Right renal pelvis (tissue), 4 donors: ENCODE results near the gene RNF227. TPM values are rescaled to one million over a fixed set of nuclear protein-coding genes. Genes with fewer than 3 reads are reported as not detected.

Source experiments
- DNase-seq, 4 donors: peaks; one replicate each; pipeline ENCODE4 v3.0.0-alpha.2; 2013; ENCODE audit warnings: low read depth in 4 of 4, low spot score in 3 of 4, missing footprints in 1 of 4
- polyA plus RNA-seq, 4 donors: library from polyadenylated mRNA; unstranded; fragments of 120-200 nt; gene quantifications; one replicate each; pipeline ENCODE4 v1.2.1, GENCODE V29; 2013; ENCODE audit not compliant: insufficient read length in 4 of 4

RNF227 gene
- polyA plus RNA-seq, 4 donors, result 4.4 to 5.7 (median 4.6) TPM

DNA sequence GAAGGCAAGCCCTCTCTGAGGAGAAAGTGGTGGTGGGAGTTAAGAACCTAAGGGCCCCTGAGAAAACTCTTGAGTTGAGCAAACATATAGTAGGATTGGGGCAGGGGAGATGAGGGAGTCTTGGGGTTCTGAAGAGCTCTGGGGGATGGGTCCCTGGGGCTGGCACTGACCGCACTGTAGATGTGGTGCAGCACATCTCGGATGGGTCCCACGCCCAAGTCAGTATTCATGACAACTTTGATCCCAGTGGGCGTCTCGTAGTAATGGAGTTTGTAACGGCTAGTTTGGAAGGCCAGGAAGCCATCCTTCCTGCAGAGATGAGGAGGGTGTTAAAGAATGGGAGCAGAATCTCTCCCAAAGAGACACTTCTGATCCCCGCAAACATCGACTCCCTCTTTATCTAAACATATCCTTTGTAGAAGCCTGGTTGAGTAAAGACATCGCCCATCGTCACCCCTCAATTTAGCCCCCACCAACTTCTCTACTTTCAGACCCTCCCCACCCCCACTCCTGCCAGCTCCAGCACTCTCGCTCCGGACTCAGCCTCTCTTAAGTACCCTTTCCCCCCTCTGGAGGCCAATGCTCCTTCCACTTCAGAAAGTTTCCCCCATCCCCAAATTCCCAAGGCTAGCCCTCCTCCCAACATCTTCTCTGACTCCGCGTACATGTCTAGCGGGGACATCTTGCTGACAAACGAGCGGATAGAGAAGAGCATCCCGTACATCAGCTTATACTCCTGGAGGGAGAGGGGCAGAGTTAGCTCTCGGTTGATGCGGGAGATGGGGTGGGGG, 14.9 kb upstream of the RNF227 start:
- DNase-seq, result no peak

GRCh38 chr17:7929158-7930023, 13.3 kb upstream of the RNF227 start, which contains the start of gene KCNAB3:
KCNAB3 (minus strand) TSS chr17:7929856; CDS start chr17:7929435, 421 bp downstream.
- peak in 3 of 4 donors; percentile 38 to 58 (median 52) for DNase-seq

GRCh38 chr17:7927596-7927995, 11.5 kb upstream of the RNF227 start:
- DNase-seq, result no peak

DNA sequence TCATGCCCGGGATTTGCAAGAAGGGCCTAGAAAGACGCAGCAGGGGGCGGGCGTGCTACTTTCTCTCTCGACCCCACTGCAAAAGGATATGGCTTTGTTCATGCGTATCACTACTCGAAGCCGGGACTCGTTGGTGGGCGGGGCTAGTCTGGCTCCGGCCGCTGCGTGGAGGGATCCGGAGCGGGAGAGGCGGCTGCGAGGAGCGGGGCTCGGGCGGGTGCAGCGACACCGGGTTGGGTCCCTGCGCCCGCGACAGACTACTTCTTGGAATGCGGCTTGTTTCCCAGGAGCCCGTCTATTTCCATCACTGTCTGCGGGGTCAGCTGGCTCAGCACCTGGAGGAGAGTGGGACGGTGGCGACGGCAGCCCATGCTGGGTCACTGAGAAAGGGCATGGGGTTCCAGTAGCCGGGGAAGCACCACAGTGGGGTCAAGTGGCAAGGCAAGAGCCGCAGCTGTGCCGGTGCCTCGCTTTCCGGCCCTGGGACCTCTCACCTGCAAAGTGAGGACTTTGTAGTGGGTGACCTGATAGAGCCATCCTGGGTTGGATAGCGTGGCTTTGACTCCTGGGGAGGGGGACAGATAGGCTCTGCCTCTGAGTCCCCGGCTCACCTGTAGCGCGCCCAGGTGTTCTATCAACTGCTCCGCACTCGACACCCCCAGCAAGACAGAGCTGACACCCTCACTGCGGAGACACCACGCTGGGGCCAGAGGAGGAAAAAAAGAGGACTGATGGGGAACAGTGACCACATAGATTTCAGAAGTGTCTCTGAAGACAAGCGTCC, 6.9 kb upstream of the RNF227 start:
- peak in 3 of 4 donors; percentile 81 to 83 (median 82) for DNase-seq

GRCh38 chr17:7922269-7922844, 6.3 kb upstream of the RNF227 start:
- DNase-seq, result no peak

- DNase-seq, result no peak
Measured at GRCh38 chr17:7916808-7917207, 719 bp upstream of the RNF227 start.

- no peak for DNase-seq
Measured at GRCh38 chr17:7916385-7916682, 245 bp upstream of the RNF227 start.

GRCh38 chr17:7915179-7915610, 894 bp downstream of the RNF227 start:
- DNase-seq, result no peak

- peak in 1 of 4 donors; percentile 38 for DNase-seq
Measured at GRCh38 chr17:7912927-7913524, 3.1 kb downstream of the RNF227 start.

- no peak for DNase-seq
Measured at GRCh38 chr17:7911116-7911515, 5.0 kb downstream of the RNF227 start.

DNA sequence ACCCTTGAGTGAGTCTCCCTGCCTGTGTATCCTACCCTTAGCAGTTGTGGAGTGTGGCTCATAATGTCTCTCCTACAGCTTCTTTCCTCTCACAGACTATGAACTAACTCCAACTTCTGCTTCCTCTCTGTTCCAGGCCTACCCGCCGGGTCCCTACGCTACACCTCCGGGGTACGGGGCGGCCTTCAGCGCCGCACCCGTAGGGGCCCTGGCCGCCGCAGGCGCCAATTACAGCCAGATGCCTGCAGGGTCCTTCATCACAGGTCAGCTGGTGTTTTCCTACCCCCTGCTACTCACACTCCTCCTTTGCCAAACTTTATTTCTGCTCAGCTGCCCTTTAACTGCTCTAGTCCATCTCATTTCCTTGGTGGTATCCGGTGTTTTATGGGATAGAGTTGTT, 5.4 kb downstream of the RNF227 start:
- DNase-seq, result no peak

DNA sequence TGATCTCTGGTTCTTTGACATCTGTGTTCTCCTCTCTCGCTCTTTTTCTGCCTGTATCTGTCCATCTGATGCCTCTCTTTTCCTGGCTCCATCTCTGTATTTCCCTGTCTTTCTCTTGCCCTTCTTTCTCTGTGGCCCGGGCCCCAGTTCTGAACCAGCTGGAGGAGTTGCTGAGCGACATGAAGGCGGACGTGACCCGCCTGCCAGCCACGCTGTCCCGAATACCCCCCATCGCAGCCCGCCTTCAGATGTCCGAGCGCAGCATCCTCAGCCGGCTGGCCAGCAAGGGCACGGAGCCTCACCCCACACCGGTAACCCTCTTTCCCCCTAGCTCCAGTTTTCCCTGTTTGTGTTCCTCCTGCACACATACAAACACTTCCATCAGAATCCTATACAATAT, 5.8 kb downstream of the RNF227 start:
- no peak for DNase-seq

- no peak for DNase-seq
Measured at GRCh38 chr17:7909089-7909488, 7.0 kb downstream of the RNF227 start.

DNA sequence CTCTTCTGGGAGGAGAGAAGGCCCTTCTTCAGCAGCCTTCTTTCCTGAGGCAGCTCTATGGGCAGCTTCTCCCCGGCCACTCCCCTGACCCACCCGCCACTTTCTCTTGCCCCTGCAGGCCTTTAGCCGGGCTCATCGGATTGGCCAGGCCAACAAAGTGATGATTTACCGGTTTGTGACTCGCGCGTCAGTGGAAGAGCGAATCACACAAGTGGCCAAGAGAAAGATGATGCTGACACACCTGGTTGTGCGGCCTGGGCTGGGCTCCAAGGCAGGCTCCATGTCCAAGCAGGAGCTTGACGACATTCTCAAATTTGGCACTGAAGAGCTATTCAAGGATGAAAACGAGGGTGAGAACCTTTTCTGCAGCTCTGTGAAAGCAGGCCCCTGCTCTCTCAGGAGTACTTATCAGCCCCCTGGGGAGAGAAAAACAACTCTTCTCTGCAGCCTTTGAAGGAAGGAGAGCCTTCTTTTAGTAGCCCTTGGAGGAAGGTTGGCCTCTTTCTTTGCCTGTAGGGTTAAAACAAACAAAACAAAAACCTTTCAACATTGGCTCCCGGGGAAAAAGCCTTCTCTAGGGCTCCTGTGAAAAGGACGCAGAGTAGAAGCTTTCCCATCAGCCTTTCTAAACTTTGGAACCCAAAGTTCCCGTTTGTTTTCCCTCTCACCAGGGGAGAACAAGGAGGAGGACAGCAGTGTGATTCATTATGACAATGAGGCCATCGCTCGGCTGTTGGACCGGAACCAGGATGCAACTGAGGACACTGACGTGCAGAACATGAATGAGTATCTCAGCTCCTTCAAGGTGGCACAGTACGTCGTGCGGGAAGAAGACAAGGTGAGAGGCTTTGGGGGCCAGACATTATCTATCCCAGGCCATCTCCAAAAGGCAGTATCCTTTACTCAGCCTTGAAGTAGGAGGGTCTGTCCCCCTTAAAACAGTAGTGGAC, 12.7 kb downstream of the RNF227 start:
- no peak for DNase-seq

- DNase-seq, result no peak
Measured at GRCh38 chr17:7897773-7898172, 18.3 kb downstream of the RNF227 start.

DNA sequence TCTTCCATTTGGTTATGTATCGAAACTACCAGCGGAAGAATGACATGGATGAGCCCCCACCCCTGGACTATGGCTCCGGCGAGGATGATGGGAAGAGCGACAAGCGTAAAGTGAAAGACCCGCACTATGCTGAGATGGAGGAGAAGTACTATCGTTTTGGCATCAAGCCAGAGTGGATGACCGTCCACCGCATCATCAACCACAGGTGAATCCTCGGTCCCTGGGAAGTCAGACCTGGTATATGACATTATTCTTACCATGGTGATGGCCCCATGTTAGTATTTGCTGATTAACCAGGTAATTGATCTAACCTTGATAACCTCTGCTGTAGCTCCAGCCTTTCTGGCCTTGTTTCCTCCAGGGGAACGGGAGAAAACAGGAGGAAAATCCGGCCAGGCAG, 19.0 kb downstream of the RNF227 start:
- DNase-seq, result no peak

DNA sequence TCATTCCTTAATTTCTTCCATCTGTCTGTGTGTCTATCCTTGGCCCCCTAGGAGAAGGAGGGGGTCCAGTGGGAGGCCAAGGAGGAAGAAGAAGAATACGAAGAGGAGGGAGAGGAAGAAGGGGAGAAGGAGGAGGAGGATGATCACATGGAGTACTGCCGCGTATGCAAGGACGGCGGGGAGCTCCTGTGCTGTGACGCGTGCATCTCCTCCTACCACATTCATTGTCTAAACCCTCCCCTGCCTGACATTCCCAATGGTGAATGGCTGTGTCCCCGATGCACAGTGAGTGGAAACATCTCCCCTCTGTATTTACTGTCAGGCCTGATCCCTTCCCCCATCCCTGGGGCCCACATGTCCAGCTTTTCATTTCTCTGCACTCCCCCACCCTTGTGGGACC, 21.2 kb downstream of the RNF227 start:
- DNase-seq, result no peak

DNA sequence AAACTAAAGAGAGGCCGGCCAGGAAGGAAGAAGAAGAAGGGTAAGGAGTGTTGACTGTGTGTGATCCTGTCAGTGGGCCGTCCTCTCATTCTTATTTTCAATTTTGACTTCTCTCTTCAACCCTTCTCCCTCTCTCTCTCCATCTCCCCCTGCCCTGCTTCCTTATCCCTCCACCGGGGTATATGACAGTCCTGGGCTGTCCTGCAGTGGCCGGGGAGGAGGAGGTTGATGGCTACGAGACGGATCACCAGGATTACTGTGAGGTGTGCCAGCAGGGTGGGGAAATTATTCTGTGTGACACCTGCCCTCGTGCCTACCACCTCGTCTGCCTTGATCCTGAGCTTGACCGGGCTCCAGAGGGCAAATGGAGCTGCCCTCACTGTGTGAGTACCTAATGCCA, 21.9 kb downstream of the RNF227 start:
- no peak for DNase-seq
